ENCODE results near the gene IPO11.

IPO11 gene

GRCh38 chr5:62431735-62432620, 19.4 kb downstream of the IPO11 start:
- no peak for DNase-seq
- intact Hi-C loops (cut with DNase I): no loop called here

- no peak for DNase-seq
- intact Hi-C loops (cut with DNase I): no loop called here
These were observed 20.1 kb downstream of the IPO11 start for GRCh38 chr5:62432621-62433064.

GRCh38 chr5:62448528-62448927, 36.0 kb downstream of the IPO11 start:
- intact Hi-C loops (cut with DNase I): no loop called here
- no peak for DNase-seq

GRCh38 chr5:62450259-62450658, 37.7 kb downstream of the IPO11 start:
- intact Hi-C loops (cut with DNase I): loop anchor here (5.0 kb wide), 1 partner anchor 332 kb away; no protein-coding TSS in a partner anchor
- no peak for DNase-seq

- intact Hi-C loops (cut with DNase I): no loop called here
- peak in 2 of 42 donors; percentile 14 to 29 for DNase-seq
These were observed 44.5 kb downstream of the IPO11 start for GRCh38 chr5:62457071-62457470.

GRCh38 chr5:62460578-62460983, 48.0 kb downstream of the IPO11 start:
- peak in 5 of 42 donors; percentile 10 to 27 (median 14) for DNase-seq
- intact Hi-C loops (cut with DNase I): loop anchor here (5.0 kb wide), 1 partner anchor 317 kb away; no protein-coding TSS in a partner anchor

GRCh38 chr5:62461561-62461960, 49.0 kb downstream of the IPO11 start:
- DNase-seq: no peak
- intact Hi-C loops (cut with DNase I): loop anchor here (5.0 kb wide), 1 partner anchor 316 kb away; no protein-coding TSS in a partner anchor

GRCh38 chr5:62465985-62466925, 53.7 kb downstream of the IPO11 start:
- no peak for DNase-seq
- intact Hi-C loops (cut with DNase I): no loop called here

GRCh38 chr5:62473209-62473608, 60.6 kb downstream of the IPO11 start:
- DNase-seq: no peak
- intact Hi-C loops (cut with DNase I): no loop called here

GRCh38 chr5:62475072-62475471, 62.5 kb downstream of the IPO11 start:
- DNase-seq: no peak
- intact Hi-C loops (cut with DNase I): no loop called here

- intact Hi-C loops (cut with DNase I): no loop called here
- DNase-seq: no peak
These were observed 65.2 kb downstream of the IPO11 start for GRCh38 chr5:62477801-62478200.

GRCh38 chr5:62483556-62483955, 71.0 kb downstream of the IPO11 start:
- intact Hi-C loops (cut with DNase I): no loop called here

GRCh38 chr5:62486672-62487071, 74.1 kb downstream of the IPO11 start:
- intact Hi-C loops (cut with DNase I): no loop called here
- DNase-seq: no peak

More at GRCh38 chr5:62483556-62483955, 71.0 kb downstream of the IPO11 start:
- DNase-seq: no peak

GRCh38 chr5:62488531-62488930, 76.0 kb downstream of the IPO11 start:
- intact Hi-C loops (cut with DNase I): no loop called here
- no peak for DNase-seq

GRCh38 chr5:62489471-62489870, 76.9 kb downstream of the IPO11 start:
- intact Hi-C loops (cut with DNase I): no loop called here
- peak in 6 of 42 donors; percentile 12 to 49 (median 22) for DNase-seq

GRCh38 chr5:62494772-62495171, 82.2 kb downstream of the IPO11 start:
- no peak for DNase-seq
- intact Hi-C loops (cut with DNase I): no loop called here

GRCh38 chr5:62496876-62497275, 84.3 kb downstream of the IPO11 start:
- no peak for DNase-seq
- intact Hi-C loops (cut with DNase I): no loop called here

- intact Hi-C loops (cut with DNase I): no loop called here
- no peak for DNase-seq
These were observed 86.4 kb downstream of the IPO11 start for GRCh38 chr5:62498961-62499360.

GRCh38 chr5:62499756-62500155, 87.2 kb downstream of the IPO11 start:
- intact Hi-C loops (cut with DNase I): no loop called here
- no peak for DNase-seq

All from head of caudate nucleus (tissue), 42 donors.